SU-DHL-6 (cell line): Measurements from ENCODE around the gene AGAP1.

Source experiments
- CTCF ChIP-seq: fragments of 200-600 bp; sonication (generic); IDR thresholded peaks from one replicate; pipeline ENCODE4 v1.5.1; 2017; ENCODE audit warnings: antibody characterized with exemption, mild to moderate bottlenecking, low read length, moderate library complexity; ENCODE audit not compliant: insufficient read depth, poor library complexity, severe bottlenecking
- EZH2phosphoT487 ChIP-seq: fragments of 200-600 bp; sonication (generic), shearing (Covaris generic); conservative IDR thresholded peaks from 2 replicates; pipeline ENCODE4 v1.6.1; 2018; ENCODE audit warnings: mild to moderate bottlenecking, antibody characterized with exemption, low read length, moderate library complexity, mixed read lengths

- no peak for TF ChIP-seq CTCF
- TF ChIP-seq EZH2phosphoT487 = no peak
Measured at GRCh38 chr2:235719146-235719942, 225.5 kb downstream of the AGAP1 start.
